B cell (primary cell): ENCODE results near the gene ACAN.

Source experiments
- CTCF ChIP-seq: fragments of 200-600 bp; IDR thresholded peaks from one replicate; pipeline ENCODE4 v1.8.0; 2022; ENCODE audit warnings: antibody characterized with exemption, mild to moderate bottlenecking
- EZH2 ChIP-seq: IDR thresholded peaks from 2 replicates; pipeline ENCODE4 v1.6.1; 2012; ENCODE audit warnings: borderline replicate concordance, low read depth, mild to moderate bottlenecking, moderate library complexity, low read length; ENCODE audit not compliant: insufficient read depth, poor library complexity, severe bottlenecking

DNA sequence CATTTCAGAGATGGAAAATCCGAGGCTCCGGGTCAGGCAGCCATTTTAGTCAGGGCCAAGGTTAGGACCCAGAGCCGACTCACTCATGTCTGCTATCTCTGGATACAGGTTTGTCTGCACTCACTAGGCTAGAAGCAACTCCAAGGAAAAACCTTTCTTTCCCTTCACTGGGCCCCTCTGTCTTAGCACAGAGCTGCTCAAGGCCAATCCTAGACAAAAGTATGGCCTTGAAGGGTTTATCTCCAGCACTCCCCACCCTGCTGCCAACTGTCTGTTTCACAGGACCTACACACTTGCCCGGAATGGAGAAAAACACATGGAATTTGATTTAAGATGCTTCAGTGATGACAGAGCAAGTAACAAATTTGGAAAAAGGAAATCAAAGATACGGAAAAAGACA is 25.6 kb downstream of the ACAN start:
- TF ChIP-seq EZH2: no peak
- TF ChIP-seq CTCF: no peak
